GM18519 (cell line): Measurements from ENCODE around the gene CAV3.

ENCODE experiments used
- ATAC-seq: cut with Tn5 transposase; IDR thresholded peaks from one replicate; pipeline ENCODE4 v1.9.1; 2021; ENCODE audit warnings: mild to moderate bottlenecking, moderate library complexity; ENCODE audit not compliant: unreplicated experiment, low FRiP score

CAV3 gene

DNA sequence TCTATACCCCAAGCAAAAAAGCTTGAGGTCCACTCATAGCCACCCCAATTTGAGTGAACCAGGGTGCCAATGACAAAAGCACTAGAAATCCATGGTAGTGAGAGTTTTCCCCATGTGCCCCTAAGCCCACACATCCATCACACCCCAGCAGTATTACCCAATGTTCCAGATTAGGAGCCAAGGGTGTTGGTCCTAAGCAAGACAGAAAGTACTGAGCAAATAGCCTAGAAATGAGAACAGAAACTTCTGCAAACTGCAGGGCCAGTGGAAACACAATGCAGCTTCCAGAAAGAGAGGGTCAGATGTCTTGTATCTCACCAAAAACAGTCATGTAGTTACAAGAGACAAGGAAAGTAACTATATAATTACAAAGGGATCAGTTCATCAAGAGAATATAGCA, 46.7 kb downstream of the CAV3 start:
- no peak for ATAC-seq

DNA sequence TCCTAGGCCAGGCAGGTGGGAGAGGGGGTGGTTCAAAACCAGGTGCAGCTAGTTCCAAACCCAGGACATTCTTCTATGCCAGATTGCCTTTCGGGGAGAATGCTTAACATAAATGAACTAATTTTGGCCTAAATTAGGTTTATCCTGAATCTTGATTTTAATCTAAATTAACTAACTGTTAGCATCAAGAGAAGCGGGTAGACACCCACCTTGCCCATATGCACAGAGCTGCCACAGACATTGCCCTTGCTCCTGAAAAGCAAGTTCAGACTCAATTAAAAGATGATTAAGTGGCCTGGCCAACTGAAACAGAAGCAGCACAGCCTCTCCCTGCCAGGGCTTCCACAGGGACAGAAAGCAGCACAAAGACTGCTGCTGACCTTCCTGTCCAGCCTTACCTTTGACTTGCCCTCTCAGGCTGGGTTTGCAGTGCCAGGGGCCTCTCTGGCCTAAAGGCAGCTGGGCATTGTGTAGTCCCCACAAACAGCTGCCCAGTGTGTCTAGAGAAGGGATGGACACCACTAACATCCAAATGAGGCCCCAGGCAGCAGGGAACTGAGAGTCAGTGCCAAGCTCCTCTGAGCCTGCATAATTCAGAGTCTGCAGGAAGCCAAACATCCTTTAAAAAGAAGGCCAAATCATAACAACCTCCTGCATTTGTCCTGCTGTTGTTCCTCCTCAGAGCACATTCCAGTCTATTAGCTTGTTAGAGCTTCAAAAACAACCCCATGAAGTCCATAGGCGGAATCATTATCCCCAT, 51.3 kb downstream of the CAV3 start:
- no peak for ATAC-seq

DNA sequence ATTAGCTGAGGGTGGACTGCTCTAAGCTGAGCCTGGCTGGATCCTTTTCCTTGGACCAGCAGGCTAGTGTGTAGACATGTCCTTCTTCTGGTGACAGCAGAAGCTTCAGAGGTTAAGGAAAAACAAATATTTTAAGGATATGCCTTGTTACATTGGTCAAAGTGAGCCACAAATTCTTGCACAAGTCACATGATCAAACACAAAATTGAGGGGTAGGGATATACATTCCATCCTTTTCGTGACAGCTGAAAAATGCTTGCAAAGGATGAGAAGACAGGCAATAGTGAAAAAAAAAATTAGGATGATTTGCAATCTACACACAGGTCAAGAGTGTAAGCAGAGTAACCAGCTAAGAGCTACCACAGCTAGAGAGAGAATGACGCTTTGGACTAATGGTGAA, 56.9 kb downstream of the CAV3 start:
- no peak for ATAC-seq

DNA sequence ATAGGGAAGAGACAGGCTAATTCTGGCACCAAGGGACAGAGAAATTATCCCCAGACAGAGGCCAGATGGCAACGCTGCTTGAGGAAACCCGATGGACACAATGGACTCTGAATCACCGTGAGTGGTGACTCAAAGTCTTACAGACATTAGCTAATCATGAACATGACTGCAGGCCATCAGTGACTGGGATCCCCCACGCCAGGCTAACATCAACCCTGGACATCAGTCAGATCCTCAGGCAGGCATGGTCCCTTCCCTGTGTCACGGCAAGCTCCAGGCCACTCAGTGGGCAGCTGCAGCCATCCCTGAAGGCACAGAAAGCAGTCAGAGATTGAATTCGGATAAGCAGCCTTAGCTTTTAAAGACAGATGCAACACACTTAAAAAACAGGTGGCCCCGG, 59.6 kb downstream of the CAV3 start:
- ATAC-seq, result no peak

DNA sequence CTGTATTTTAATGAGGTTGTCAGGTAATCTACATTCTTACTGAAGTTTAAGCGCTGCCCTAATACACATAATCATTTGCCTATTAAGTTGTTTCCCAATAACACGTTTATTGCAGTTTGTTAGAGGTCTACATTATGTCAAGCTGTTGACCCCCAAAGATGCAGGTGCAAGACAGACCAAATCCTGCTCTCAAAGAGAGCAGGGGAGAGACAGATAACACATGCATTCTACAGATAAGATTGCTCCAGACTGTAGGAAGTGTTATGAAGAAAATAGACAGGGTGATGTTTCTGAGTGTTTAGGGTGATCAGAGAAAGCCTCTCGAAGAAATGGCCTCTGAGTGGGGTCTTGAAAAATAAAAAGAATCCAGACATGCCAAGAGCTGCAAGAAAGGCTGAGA, 60.6 kb downstream of the CAV3 start:
- no peak for ATAC-seq
